Fibroblast of lung (primary cell): ENCODE data around the gene UBAP1. TPM values are rescaled to one million over a fixed set of nuclear protein-coding genes. Genes with fewer than 3 reads are reported as not detected.

Source experiments
- DNase-seq, 2 donors: peaks; one replicate each; pipeline versions ENCODE4 v3.0.0 to v3.0.0-alpha.2; 2010; ENCODE audit warnings: low read depth in 2 of 2
- H2AFZ ChIP-seq: 2 replicates; pipeline ENCODE4 v1.5.1; 2012; ENCODE audit warnings: low read length, control low read depth, inconsistent platforms
- H3K27ac ChIP-seq: 2 replicates; pipeline ENCODE4 v1.5.1; 2011; ENCODE audit warnings: low read length, control low read depth; ENCODE audit not compliant: insufficient read depth
- H3K27me3 ChIP-seq: 2 replicates; pipeline ENCODE4 v1.5.1; 2011; ENCODE audit warnings: mild to moderate bottlenecking, low read length; ENCODE audit not compliant: control insufficient read depth, insufficient read depth
- H3K36me3 ChIP-seq: 2 replicates; pipeline ENCODE4 v1.5.1; 2011; ENCODE audit warnings: low read length; ENCODE audit not compliant: control insufficient read depth, insufficient read depth
- H3K4me1 ChIP-seq: 2 replicates; pipeline ENCODE4 v1.5.1; 2011; ENCODE audit warnings: low read length; ENCODE audit not compliant: control insufficient read depth, insufficient read depth; ENCODE audit errors: extremely low read depth
- H3K4me2 ChIP-seq: 2 replicates; pipeline ENCODE4 v1.5.1; 2011; ENCODE audit warnings: low read length, control low read depth; ENCODE audit not compliant: insufficient read depth; ENCODE audit errors: extremely low read depth
- H3K4me3 ChIP-seq, 4 experiments: fragments of 200-600 bp in 1 of 4; sonication (generic) in 1 of 4; replicated peaks in 1 of 4; 2 replicates each; pipeline ENCODE4 v1.5.1; 2011 to 2016; ENCODE audit warnings: low read length in 4 of 4, low read depth in 3 of 4, mild to moderate bottlenecking in 3 of 4, control low read depth in 2 of 4, inconsistent platforms in 1 of 4, mixed read lengths in 1 of 4; ENCODE audit not compliant: insufficient read depth in 1 of 4; ENCODE audit errors: control extremely low read depth in 1 of 4
- H3K79me2 ChIP-seq: 2 replicates; pipeline ENCODE4 v1.5.1; 2012; ENCODE audit warnings: mild to moderate bottlenecking, low read length, inconsistent platforms; ENCODE audit not compliant: control insufficient read depth, insufficient read depth
- H3K9ac ChIP-seq: 2 replicates; pipeline ENCODE4 v1.5.1; 2011; ENCODE audit warnings: mild to moderate bottlenecking, low read length, control low read depth; ENCODE audit not compliant: insufficient read depth
- H3K9me3 ChIP-seq: 2 replicates; pipeline ENCODE4 v1.5.1; 2012; ENCODE audit warnings: low read depth, low read length; ENCODE audit not compliant: control insufficient read depth, insufficient read depth
- H4K20me1 ChIP-seq: 2 replicates; pipeline ENCODE4 v1.5.1; 2011; ENCODE audit warnings: low read length; ENCODE audit not compliant: control insufficient read depth, insufficient read depth; ENCODE audit errors: extremely low read depth
- CTCF ChIP-seq, 2 donors: IDR thresholded peaks in 1 of 2; conservative IDR thresholded peaks in 1 of 2; 1 replicate in 1 of 2; 2 replicates in 1 of 2; pipeline ENCODE4 v1.5.1; 2011 to 2012; ENCODE audit warnings: low read length in 2 of 2, control low read depth in 1 of 2, inconsistent platforms in 1 of 2, low read depth in 1 of 2, mild to moderate bottlenecking in 1 of 2
- EZH2 ChIP-seq: IDR thresholded peaks from 2 replicates; pipeline ENCODE4 v1.5.1; 2012; ENCODE audit warnings: low read length, control low read depth, mild to moderate bottlenecking; ENCODE audit errors: missing control alignments
- polyA plus RNA-seq, 2 donors: library from polyadenylated mRNA; depleted of rRNA in 1 of 2; stranded (reverse) in 1 of 2; unstranded in 1 of 2; fragments of >200 nt; gene quantifications; 2 replicates each; pipeline ENCODE4 v1.2.1, GENCODE V29; 2011 to 2012; ENCODE audit warnings: missing spikeins in 1 of 2
- total RNA-seq: library from RNA; depleted of rRNA; stranded (reverse); fragments of >200 nt; gene quantifications from 2 replicates; pipeline ENCODE4 v1.2.1, GENCODE V29; 2014

Gene UBAP1
- total and polyA plus RNA-seq, 2 donors (not counting 1 experiment from before 2014, with no cell fraction given), result 41.6 to 58.1 TPM

DNA sequence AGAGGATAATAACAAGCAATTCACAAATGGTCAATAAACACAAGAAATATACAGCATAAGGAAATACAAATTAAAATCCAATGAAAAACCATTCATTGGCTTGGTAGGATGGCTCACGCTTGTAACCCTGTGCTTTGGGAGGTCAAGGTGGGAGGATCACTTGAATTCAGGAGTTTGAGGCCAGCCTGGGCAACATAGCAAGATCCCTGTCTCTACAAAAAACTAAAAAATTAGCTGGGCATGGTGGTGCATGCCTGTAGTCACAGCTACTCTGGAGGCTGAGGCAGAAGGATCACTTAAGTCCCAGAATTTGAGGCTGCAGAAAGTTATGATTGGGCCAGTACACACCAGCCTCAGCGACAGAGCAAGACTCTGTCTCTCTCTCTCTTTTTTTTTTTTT is 20.9 kb upstream of the UBAP1 start:
- Histone ChIP-seq H3K4me2 (no peak overlapping the region), H3K9ac (no peak overlapping the region), H3K36me3 (no peaks in the 10 kb centered on the region), H2AFZ (no peak overlapping the region), H3K4me1 (no peaks in the 10 kb centered on the region), H4K20me1 (no peaks in the 10 kb centered on the region), H3K27me3 (no peaks in the 10 kb centered on the region), H3K4me3 (no peak overlapping the region), H3K79me2 (no peaks in the 10 kb centered on the region), H3K27ac (no peak overlapping the region), H3K9me3 (no peaks in the 10 kb centered on the region)
- DNase-seq, result no peak
- TF ChIP-seq CTCF (conservative IDR thresholded peaks at IDR 0.05 in 1 of 2, IDR thresholded peaks at IDR 0.05 in 1 of 2; ENCODE audit: low read depth in 1 of 2, low read length in 2 of 2), result no peak
- no peak for TF ChIP-seq EZH2

DNA sequence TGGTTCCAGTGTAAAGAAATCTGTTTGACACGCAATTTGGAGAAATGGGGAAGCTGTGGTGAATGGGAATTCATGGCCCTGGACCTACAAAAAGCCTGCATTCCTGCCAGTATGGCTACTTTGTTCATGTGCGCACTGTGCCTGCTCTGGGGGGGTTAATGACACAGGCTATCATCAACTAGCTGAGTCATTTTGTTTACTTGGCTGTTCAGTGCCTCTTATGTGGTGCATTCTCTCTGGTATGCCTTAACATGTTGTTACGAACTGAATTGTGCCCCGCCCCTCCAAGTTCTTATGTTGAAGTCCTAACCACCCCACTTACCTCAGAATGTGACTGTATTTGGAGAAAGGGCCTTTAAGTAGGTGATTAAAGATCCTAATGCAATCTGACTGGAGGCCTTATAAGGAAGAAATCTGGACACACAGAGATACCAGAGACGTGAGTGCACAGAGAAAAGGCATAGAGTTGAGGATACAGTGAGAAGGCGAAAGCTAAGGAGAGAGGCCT is 20.4 kb upstream of the UBAP1 start:
- Histone ChIP-seq H3K36me3 (no peaks in the 10 kb centered on the region), H3K4me3 (no peak overlapping the region), H3K27me3 (no peaks in the 10 kb centered on the region), H4K20me1 (no peaks in the 10 kb centered on the region), H2AFZ (no peak overlapping the region), H3K9me3 (no peaks in the 10 kb centered on the region), H3K4me2 (no peak overlapping the region), H3K4me1 (no peaks in the 10 kb centered on the region), H3K27ac (no peak overlapping the region), H3K9ac (no peak overlapping the region), H3K79me2 (no peaks in the 10 kb centered on the region)
- peak; percentile 77 to 98 for DNase-seq
- TF ChIP-seq EZH2 (no peak), CTCF (conservative IDR thresholded peaks at IDR 0.05 in 1 of 2, IDR thresholded peaks at IDR 0.05 in 1 of 2; ENCODE audit: low read depth in 1 of 2, low read length in 2 of 2) (no peak)

DNA sequence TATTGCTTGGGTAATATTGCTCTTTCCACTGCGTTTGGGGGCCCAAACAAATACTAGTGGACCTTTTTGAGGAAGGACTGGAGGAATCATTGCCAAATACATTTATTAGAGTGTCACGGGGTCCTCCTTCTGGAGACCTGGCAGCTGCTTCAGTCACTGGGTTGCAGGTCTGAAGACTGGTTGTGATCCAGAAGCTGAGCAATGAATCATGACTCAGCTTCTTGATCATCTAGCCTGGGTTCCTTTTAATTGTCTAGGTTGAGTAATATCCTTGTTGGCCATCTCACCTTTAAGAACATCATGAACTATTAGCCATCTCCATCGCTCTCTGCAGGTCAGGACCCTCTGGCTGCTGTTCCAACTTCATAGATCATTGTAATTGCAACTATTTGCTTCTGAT is 15.4 kb upstream of the UBAP1 start:
- Histone ChIP-seq H3K9me3 (no peaks in the 10 kb centered on the region), H3K4me2 (no peak overlapping the region), H2AFZ (no peak overlapping the region), H3K79me2 (no peaks in the 10 kb centered on the region), H3K9ac (no peak overlapping the region), H3K4me3 (no peak overlapping the region), H3K4me1 (no peaks in the 10 kb centered on the region), H3K27me3 (no peaks in the 10 kb centered on the region), H3K36me3 (no peaks in the 10 kb centered on the region), H3K27ac (no peak overlapping the region), H4K20me1 (no peaks in the 10 kb centered on the region)
- DNase-seq, result peak in 1 of 2 donors; percentile 75
- TF ChIP-seq EZH2, result no peak
- no peak for TF ChIP-seq CTCF (conservative IDR thresholded peaks at IDR 0.05 in 1 of 2, IDR thresholded peaks at IDR 0.05 in 1 of 2; ENCODE audit: low read depth in 1 of 2, low read length in 2 of 2)
